Measurements from ENCODE around the gene GPR62. TPM values are rescaled to one million over a fixed set of nuclear protein-coding genes. Genes with fewer than 3 reads are reported as not detected.

Gene GPR62
- total RNA-seq, 1 experiment from 2014 or later: not detected

- Histone ChIP-seq H3K27me3 (ENCODE audit: control insufficient read depth, insufficient read depth, low read length) (no peaks in the 10 kb centered on the region), H3K4me1 (ENCODE audit: control insufficient read depth, insufficient read depth, low read length) (peaks cover 5% of the 10 kb centered on the region), H3K36me3 (ENCODE audit: control insufficient read depth, insufficient read depth, low read length) (no peaks in the 10 kb centered on the region), H3K9me3 (ENCODE audit: control insufficient read depth, insufficient read depth, low read depth, low read length) (no peaks in the 10 kb centered on the region), H3K27ac (ENCODE audit: low read length) (no peak overlapping the region), H3K4me3 (ENCODE audit: low read depth in 2 of 2, low read length in 2 of 2) (no peak overlapping the region)
- ATAC-seq (no peak), DNase-seq (ENCODE audit: low read depth, low spot score) (no peak)
- in situ Hi-C loops (cut with HindIII; ENCODE audit: low pct_unique_long_range_greater_than_20kb, low sequenced_read_pairs): no loop called here
- no TSS peak for BruUV-seq (replicated peaks)
- ChIA-PET CTCF (no interaction called here), POLR2A (no interaction called here)
- intact Hi-C loops (cut with micrococcal nuclease; ENCODE audit: unreplicated experiment): no loop called here
- no peak for TF ChIP-seq SIN3A (IDR thresholded peaks at IDR 0.05; ENCODE audit: borderline replicate concordance, insufficient read depth, low read depth, low read length)
- TF ChIP-seq, protein P1, sequence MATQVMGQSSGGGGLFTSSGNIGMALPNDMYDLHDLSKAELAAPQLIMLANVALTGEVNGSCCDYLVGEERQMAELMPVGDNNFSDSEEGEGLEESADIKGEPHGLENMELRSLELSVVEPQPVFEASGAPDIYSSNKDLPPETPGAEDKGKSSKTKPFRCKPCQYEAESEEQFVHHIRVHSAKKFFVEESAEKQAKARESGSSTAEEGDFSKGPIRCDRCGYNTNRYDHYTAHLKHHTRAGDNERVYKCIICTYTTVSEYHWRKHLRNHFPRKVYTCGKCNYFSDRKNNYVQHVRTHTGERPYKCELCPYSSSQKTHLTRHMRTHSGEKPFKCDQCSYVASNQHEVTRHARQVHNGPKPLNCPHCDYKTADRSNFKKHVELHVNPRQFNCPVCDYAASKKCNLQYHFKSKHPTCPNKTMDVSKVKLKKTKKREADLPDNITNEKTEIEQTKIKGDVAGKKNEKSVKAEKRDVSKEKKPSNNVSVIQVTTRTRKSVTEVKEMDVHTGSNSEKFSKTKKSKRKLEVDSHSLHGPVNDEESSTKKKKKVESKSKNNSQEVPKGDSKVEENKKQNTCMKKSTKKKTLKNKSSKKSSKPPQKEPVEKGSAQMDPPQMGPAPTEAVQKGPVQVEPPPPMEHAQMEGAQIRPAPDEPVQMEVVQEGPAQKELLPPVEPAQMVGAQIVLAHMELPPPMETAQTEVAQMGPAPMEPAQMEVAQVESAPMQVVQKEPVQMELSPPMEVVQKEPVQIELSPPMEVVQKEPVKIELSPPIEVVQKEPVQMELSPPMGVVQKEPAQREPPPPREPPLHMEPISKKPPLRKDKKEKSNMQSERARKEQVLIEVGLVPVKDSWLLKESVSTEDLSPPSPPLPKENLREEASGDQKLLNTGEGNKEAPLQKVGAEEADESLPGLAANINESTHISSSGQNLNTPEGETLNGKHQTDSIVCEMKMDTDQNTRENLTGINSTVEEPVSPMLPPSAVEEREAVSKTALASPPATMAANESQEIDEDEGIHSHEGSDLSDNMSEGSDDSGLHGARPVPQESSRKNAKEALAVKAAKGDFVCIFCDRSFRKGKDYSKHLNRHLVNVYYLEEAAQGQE (IDR thresholded peaks at IDR 0.05; ENCODE audit: insufficient read depth in 1 of 2, low read depth in 2 of 2, low read length in 1 of 2): no peak
- no peak for TF ChIP-seq TCF7L2 (IDR thresholded peaks at IDR 0.05; ENCODE audit: low read depth, low read length)
- TF ChIP-seq, protein P2, sequence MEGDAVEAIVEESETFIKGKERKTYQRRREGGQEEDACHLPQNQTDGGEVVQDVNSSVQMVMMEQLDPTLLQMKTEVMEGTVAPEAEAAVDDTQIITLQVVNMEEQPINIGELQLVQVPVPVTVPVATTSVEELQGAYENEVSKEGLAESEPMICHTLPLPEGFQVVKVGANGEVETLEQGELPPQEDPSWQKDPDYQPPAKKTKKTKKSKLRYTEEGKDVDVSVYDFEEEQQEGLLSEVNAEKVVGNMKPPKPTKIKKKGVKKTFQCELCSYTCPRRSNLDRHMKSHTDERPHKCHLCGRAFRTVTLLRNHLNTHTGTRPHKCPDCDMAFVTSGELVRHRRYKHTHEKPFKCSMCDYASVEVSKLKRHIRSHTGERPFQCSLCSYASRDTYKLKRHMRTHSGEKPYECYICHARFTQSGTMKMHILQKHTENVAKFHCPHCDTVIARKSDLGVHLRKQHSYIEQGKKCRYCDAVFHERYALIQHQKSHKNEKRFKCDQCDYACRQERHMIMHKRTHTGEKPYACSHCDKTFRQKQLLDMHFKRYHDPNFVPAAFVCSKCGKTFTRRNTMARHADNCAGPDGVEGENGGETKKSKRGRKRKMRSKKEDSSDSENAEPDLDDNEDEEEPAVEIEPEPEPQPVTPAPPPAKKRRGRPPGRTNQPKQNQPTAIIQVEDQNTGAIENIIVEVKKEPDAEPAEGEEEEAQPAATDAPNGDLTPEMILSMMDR (IDR thresholded peaks at IDR 0.05): no peak
- no peak for TF ChIP-seq POLR2AphosphoS5 (IDR thresholded peaks at IDR 0.05; ENCODE audit: low read depth, low read length)
Observed at GRCh38 chr3:51963951-51964451, 8.8 kb downstream of the GPR62 start.

GRCh38 chr3:51964521-51964920 lies 9.3 kb downstream of the GPR62 start:
- TF ChIP-seq, protein P2 (IDR thresholded peaks at IDR 0.05): no peak
- TF ChIP-seq POLR2AphosphoS5 (IDR thresholded peaks at IDR 0.05; ENCODE audit: low read depth, low read length) (no peak), TCF7L2 (IDR thresholded peaks at IDR 0.05; ENCODE audit: low read depth, low read length) (no peak), SIN3A (IDR thresholded peaks at IDR 0.05; ENCODE audit: borderline replicate concordance, insufficient read depth, low read depth, low read length) (no peak)
- TF ChIP-seq, protein P1 (IDR thresholded peaks at IDR 0.05; ENCODE audit: insufficient read depth in 1 of 2, low read depth in 2 of 2, low read length in 1 of 2): no peak
- in situ Hi-C loops (cut with HindIII; ENCODE audit: low pct_unique_long_range_greater_than_20kb, low sequenced_read_pairs) (no loop called here), intact Hi-C loops (cut with micrococcal nuclease; ENCODE audit: unreplicated experiment) (no loop called here)
- no peak overlapping the region for H3K27ac ChIP-seq (ENCODE audit: low read length)
- ChIA-PET POLR2A (no interaction called here), CTCF (no interaction called here)
- H3K9me3 ChIP-seq (ENCODE audit: control insufficient read depth, insufficient read depth, low read depth, low read length): no peaks in the 10 kb centered on the region
- no TSS peak for BruUV-seq (replicated peaks)
- DNase-seq (ENCODE audit: low read depth, low spot score) (no peak), ATAC-seq (no peak)
- no peak overlapping the region for H3K4me3 ChIP-seq (ENCODE audit: low read depth in 2 of 2, low read length in 2 of 2)
- H3K36me3 ChIP-seq (ENCODE audit: control insufficient read depth, insufficient read depth, low read length): no peaks in the 10 kb centered on the region
- H3K27me3 ChIP-seq (ENCODE audit: control insufficient read depth, insufficient read depth, low read length): no peaks in the 10 kb centered on the region
- H3K4me1 ChIP-seq (ENCODE audit: control insufficient read depth, insufficient read depth, low read length): peaks cover 5% of the 10 kb centered on the region

All from Panc1 (cell line).